PC-3 (cell line): ENCODE results near the gene RBM20. TPM values are rescaled to one million over a fixed set of nuclear protein-coding genes. Genes with fewer than 3 reads are reported as not detected.

ENCODE experiments used
- ATAC-seq: fragments of 200-7000 bp; cut with Tn5 transposase; 2 replicates; pipeline ENCODE4 v1.9.1; 2020; ENCODE audit warnings: mild to moderate bottlenecking, moderate library complexity
- BruUV-seq: library from RNA; stranded (reverse); fragments of 400-500 nt; replicated peaks from 2 replicates; lab custom pipeline; 2021; lab: Mats Ljungman, UMichigan
- CTCF ChIA-PET: fragments of 300-600 bp; sonication (Branson Sonifier 250); formaldehyde crosslinking; loops from one replicate; lab custom pipeline; 2022; ENCODE audit warnings: antibody characterized with exemption; lab: Charles Lee
- POLR2A ChIA-PET: fragments of 300-600 bp; sonication (Branson Sonifier 250); formaldehyde crosslinking; loops from one replicate; lab custom pipeline; 2022; ENCODE audit warnings: antibody characterized with exemption; ENCODE audit not compliant: unreplicated experiment; lab: Charles Lee
- DNase-seq: peaks from one replicate; pipeline ENCODE4 v3.0.0-alpha.2; 2015
- H2AFZ ChIP-seq: fragments of 300-600 bp; sonication (generic); 2 replicates; pipeline ENCODE4 v1.6.0; 2016; ENCODE audit warnings: antibody characterized with exemption, low read length
- H3F3A ChIP-seq: fragments of 300-600 bp; sonication (generic); one replicate; pipeline ENCODE4 v1.6.0; 2017; ENCODE audit warnings: antibody characterized with exemption, low read length, control low read depth, mild to moderate bottlenecking; ENCODE audit not compliant: unreplicated experiment
- H3K27ac ChIP-seq: fragments of 300-600 bp; sonication (generic); 2 replicates; pipeline ENCODE4 v1.5.1; 2016; ENCODE audit warnings: mild to moderate bottlenecking, low read length
- H3K27me3 ChIP-seq: fragments of 300-600 bp; sonication (generic); 2 replicates; pipeline ENCODE4 v1.6.1; 2016; ENCODE audit warnings: low read length, mixed read lengths
- H3K36me3 ChIP-seq: fragments of 300-600 bp; sonication (generic); 2 replicates; pipeline ENCODE4 v1.6.1; 2016; ENCODE audit warnings: low read depth, mixed run types, low read length, mixed read lengths
- H3K4me1 ChIP-seq: fragments of 300-600 bp; sonication (generic); 2 replicates; pipeline ENCODE4 v1.5.1; 2016; ENCODE audit warnings: low read length; ENCODE audit not compliant: insufficient read depth
- H3K4me2 ChIP-seq: fragments of 300-600 bp; sonication (generic); 2 replicates; pipeline ENCODE4 v1.6.0; 2016; ENCODE audit warnings: low read length
- H3K4me3 ChIP-seq: fragments of 300-600 bp; sonication (generic); 2 replicates; pipeline ENCODE4 v1.5.1; 2016; ENCODE audit warnings: mild to moderate bottlenecking, low read length, mixed read lengths
- H3K79me2 ChIP-seq: fragments of 300-600 bp; sonication (generic); 2 replicates; pipeline ENCODE4 v1.6.1; 2017; ENCODE audit warnings: low read length, mixed read lengths
- H3K9ac ChIP-seq: fragments of 300-600 bp; sonication (generic); 2 replicates; pipeline ENCODE4 v1.6.0; 2016; ENCODE audit warnings: mild to moderate bottlenecking, low read length
- H3K9me2 ChIP-seq: fragments of 300-600 bp; sonication (generic); replicated peaks from 2 replicates; pipeline ENCODE4 v1.6.1; 2016; ENCODE audit warnings: mixed run types, low read length, mixed read lengths
- H3K9me3 ChIP-seq: fragments of 300-600 bp; sonication (generic); 2 replicates; pipeline ENCODE4 v1.6.1; 2016; ENCODE audit warnings: low read length, mixed read lengths
- H4K20me1 ChIP-seq: fragments of 300-600 bp; sonication (generic); 2 replicates; pipeline ENCODE4 v1.6.1; 2016; ENCODE audit warnings: low read length, mixed read lengths
- EZH2 ChIP-seq: fragments of 300-600 bp; sonication (generic); IDR thresholded peaks from one replicate; pipeline ENCODE4 v1.6.1; 2017; ENCODE audit warnings: antibody characterized with exemption, mild to moderate bottlenecking, low read length; ENCODE audit not compliant: unreplicated experiment
- EZH2phosphoT487 ChIP-seq: fragments of 300-600 bp; sonication (generic); IDR thresholded peaks from 2 replicates; pipeline ENCODE4 v1.6.1; 2018; ENCODE audit warnings: mild to moderate bottlenecking, antibody characterized with exemption, low read length, borderline replicate concordance
- intact Hi-C: fragments of 100-400 bp; cut with micrococcal nuclease; formaldehyde crosslinking; loops from 2 replicates; pipeline ENCODE4 v1.9.0; 2023
- total RNA-seq: library from RNA; depleted of rRNA; stranded (reverse); fragments of >200 nt; gene quantifications from 2 replicates; pipeline ENCODE4 v1.2.3, GENCODE V29; 2014
- TF ChIP-seq, protein P1 (sequence below): fragments of 300-600 bp; sonication (generic); conservative IDR thresholded peaks from 2 replicates; pipeline ENCODE4 v1.5.1; 2017; ENCODE audit warnings: antibody characterized with exemption, low read depth, mild to moderate bottlenecking, low read length

The RBM20 gene
- total RNA-seq, 1 experiment from 2014 or later = 0.40 TPM

DNA sequence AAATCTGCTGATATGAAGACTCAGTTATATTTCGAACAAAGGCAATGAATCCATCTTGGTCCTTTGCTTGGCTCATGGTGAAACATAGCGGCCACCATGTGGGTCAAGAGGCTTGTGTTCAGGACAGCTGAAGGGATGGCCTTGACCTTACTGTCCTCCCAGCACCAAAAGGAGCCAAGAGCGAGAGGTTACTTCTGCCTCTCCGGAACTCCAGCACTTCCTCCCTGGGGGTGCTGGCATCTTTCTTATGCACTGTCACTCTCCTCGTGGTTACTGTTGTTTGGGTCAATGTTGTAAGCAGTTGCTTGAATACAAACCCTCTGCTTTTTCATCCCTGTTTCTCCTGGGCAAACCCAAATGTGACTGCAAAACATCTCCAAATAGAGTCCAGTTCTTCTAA is 100.6 kb downstream of the RBM20 start:
- intact Hi-C loops = loop anchor here (5.0 kb wide), 3 partner anchors 58 to 173 kb away; partner anchors contain the start of genes BBIP1, PDCD4 and SHOC2
- Histone ChIP-seq H3K27ac (no peak overlapping the region), H4K20me1 (no peaks in the 10 kb centered on the region), H2AFZ (no peak overlapping the region), H3K4me1 (no peaks in the 10 kb centered on the region), H3K9me2 (no peaks in the 10 kb centered on the region), H3K4me3 (no peak overlapping the region), H3K79me2 (no peaks in the 10 kb centered on the region), H3K36me3 (no peaks in the 10 kb centered on the region), H3F3A (no peaks in the 10 kb centered on the region), H3K27me3 (no peaks in the 10 kb centered on the region), H3K9ac (no peak overlapping the region), H3K9me3 (no peaks in the 10 kb centered on the region), H3K4me2 (no peak overlapping the region)
- DNase-seq (no peak), ATAC-seq (no peak)
- ChIA-PET POLR2A (no interaction called here), CTCF (no interaction called here)
- BruUV-seq = no TSS peak
- TF ChIP-seq, protein P1, sequence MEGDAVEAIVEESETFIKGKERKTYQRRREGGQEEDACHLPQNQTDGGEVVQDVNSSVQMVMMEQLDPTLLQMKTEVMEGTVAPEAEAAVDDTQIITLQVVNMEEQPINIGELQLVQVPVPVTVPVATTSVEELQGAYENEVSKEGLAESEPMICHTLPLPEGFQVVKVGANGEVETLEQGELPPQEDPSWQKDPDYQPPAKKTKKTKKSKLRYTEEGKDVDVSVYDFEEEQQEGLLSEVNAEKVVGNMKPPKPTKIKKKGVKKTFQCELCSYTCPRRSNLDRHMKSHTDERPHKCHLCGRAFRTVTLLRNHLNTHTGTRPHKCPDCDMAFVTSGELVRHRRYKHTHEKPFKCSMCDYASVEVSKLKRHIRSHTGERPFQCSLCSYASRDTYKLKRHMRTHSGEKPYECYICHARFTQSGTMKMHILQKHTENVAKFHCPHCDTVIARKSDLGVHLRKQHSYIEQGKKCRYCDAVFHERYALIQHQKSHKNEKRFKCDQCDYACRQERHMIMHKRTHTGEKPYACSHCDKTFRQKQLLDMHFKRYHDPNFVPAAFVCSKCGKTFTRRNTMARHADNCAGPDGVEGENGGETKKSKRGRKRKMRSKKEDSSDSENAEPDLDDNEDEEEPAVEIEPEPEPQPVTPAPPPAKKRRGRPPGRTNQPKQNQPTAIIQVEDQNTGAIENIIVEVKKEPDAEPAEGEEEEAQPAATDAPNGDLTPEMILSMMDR = no peak
- TF ChIP-seq EZH2phosphoT487 (no peak), EZH2 (no peak)

DNA sequence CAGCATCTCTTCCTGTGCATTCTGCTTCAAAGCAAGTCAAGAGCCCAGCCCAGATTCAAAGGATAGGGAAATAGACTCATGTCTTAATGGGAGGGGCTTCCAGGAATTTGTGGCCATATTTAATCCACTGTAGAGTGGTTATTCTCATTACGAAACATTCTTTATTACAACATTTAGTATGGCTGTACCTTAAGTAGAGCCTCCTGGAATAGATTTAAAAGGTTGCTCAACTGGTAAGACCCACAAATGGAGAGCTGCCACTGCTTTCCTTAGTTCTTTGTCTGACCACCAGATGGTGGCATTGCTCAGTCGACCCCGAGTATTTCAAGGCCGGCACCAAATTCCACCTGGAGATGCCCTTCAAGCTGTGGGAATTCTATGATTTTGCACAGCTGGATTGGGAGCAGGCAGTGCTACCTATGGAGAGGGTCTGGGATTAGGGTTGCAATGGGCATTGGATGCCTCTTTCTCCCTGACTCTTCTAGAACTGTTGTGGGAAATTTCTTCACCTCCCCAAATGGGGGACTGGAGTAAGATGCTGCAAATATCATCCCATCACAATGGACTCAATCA is 102.2 kb downstream of the RBM20 start:
- H2AFZ ChIP-seq = no peak overlapping the region
- no peaks in the 10 kb centered on the region for H3K36me3 ChIP-seq
- no peaks in the 10 kb centered on the region for H3K4me1 ChIP-seq
- no peaks in the 10 kb centered on the region for H4K20me1 ChIP-seq
- H3K27me3 ChIP-seq = no peaks in the 10 kb centered on the region
- ChIA-PET POLR2A (interaction anchor here (0.6 kb wide), 1 partner anchor 172 kb away, joined by 5 read pairs; no protein-coding TSS in a partner anchor), CTCF (interaction anchor here (0.6 to 1.0 kb wide), 5 partner anchors 116 to 172 kb away, joined by 3 to 4 read pairs (median 3); no protein-coding TSS in a partner anchor)
- no peaks in the 10 kb centered on the region for H3K79me2 ChIP-seq
- DNase-seq (peak; percentile 73), ATAC-seq (peak; percentile 87)
- no peak overlapping the region for H3K4me2 ChIP-seq
- no peak overlapping the region for H3K9ac ChIP-seq
- no peak overlapping the region for H3K27ac ChIP-seq
- no peak overlapping the region for H3K4me3 ChIP-seq
- no TSS peak for BruUV-seq
- H3F3A ChIP-seq = no peaks in the 10 kb centered on the region
- H3K9me3 ChIP-seq = no peaks in the 10 kb centered on the region
- H3K9me2 ChIP-seq = no peaks in the 10 kb centered on the region
- TF ChIP-seq EZH2phosphoT487 = no peak
- TF ChIP-seq, protein P1 = peak; percentile 78
- intact Hi-C loops = loop anchor here (1.0 to 5.0 kb wide), 6 partner anchors 28 to 171 kb away; partner anchors contain the start of genes BBIP1, PDCD4 and SHOC2
